Tibial nerve (tissue), 4 donors: Measurements from ENCODE around the gene RETREG1.

ENCODE experiments used
- CTCF ChIP-seq, 5 experiments: fragments of 200-600 bp in 3 of 5; fragments of 450-650 bp in 2 of 5; sonication (generic) in 3 of 5; IDR thresholded peaks; one replicate each; pipeline ENCODE4 v1.5.1; 2016 to 2019; ENCODE audit warnings: antibody characterized with exemption in 5 of 5, mild to moderate bottlenecking in 3 of 5, moderate library complexity in 2 of 5
- EP300 ChIP-seq, 2 donors: sonication (generic); formaldehyde crosslinking; IDR thresholded peaks; one replicate each; pipeline ENCODE4 v1.6.1; 2017; ENCODE audit warnings: antibody characterized with exemption in 2 of 2, mild to moderate bottlenecking in 1 of 2
- POLR2A ChIP-seq, 2 donors: fragments of 450-650 bp; IDR thresholded peaks; one replicate each; pipeline ENCODE4 v1.6.1; 2017; ENCODE audit warnings: antibody characterized with exemption in 2 of 2, mild to moderate bottlenecking in 2 of 2, moderate library complexity in 2 of 2

GRCh38 chr5:16477541-16477940 lies 139.3 kb downstream of the RETREG1 start:
- TF ChIP-seq POLR2A (IDR thresholded peaks at IDR 0.05): no peak
- TF ChIP-seq CTCF (IDR thresholded peaks at IDR 0.05): no peak
- TF ChIP-seq EP300 (IDR thresholded peaks at IDR 0.05): no peak
